Measurements from ENCODE around the gene CARD19. TPM values are rescaled to one million over a fixed set of nuclear protein-coding genes. Genes with fewer than 3 reads are reported as not detected.
A peak's percentile ranks its signal among the peaks of the same experiment; 100 is the strongest.
"Not testable (repeated sequence)": the region's sequence is repeated elsewhere in the genome, so short reads cannot be mapped to it uniquely, and the experiment has no call there.

The CARD19 gene
- total RNA-seq, 1 experiment from 2014 or later, result 36.6 TPM

- Mint-ChIP-seq H3K27ac (ENCODE audit: low read depth, unreplicated experiment) (no peak overlapping the region), H3K27me3 (ENCODE audit: insufficient read depth, unreplicated experiment) (no peaks in the 10 kb centered on the region), H3K36me3 (ENCODE audit: insufficient read depth, unreplicated experiment) (peaks cover 29% of the 10 kb centered on the region), H3K4me1 (ENCODE audit: insufficient read depth, unreplicated experiment) (peaks cover 37% of the 10 kb centered on the region), H3K9me3 (ENCODE audit: unreplicated experiment) (no peaks in the 10 kb centered on the region), H3K4me3 (ENCODE audit: unreplicated experiment) (no peak overlapping the region)
- POLR2A ChIA-PET, result interaction anchor here (0.7 to 1.8 kb wide), 3 partner anchors 18 to 130 kb away, joined by 3 to 7 read pairs (median 3); partner anchors contain the start of gene NINJ1
- no peak for DNase-seq (ENCODE audit: unreplicated experiment)
- CTCF ChIA-PET, result interaction anchor here (0.7 to 1.0 kb wide), 3 partner anchors 11 to 18 kb away, joined by 3 read pairs; partner anchors contain the start of gene NINJ1
- no peak for TF ChIP-seq CTCF (IDR thresholded peaks at IDR 0.05; ENCODE audit: unreplicated experiment)
- intact Hi-C loops (cut with micrococcal nuclease), result no loop called here
- BruUV-seq (replicated peaks), result no TSS peak
Observed at GRCh38 chr9:93115486-93116071, 19.6 kb downstream of the CARD19 start.

DNA sequence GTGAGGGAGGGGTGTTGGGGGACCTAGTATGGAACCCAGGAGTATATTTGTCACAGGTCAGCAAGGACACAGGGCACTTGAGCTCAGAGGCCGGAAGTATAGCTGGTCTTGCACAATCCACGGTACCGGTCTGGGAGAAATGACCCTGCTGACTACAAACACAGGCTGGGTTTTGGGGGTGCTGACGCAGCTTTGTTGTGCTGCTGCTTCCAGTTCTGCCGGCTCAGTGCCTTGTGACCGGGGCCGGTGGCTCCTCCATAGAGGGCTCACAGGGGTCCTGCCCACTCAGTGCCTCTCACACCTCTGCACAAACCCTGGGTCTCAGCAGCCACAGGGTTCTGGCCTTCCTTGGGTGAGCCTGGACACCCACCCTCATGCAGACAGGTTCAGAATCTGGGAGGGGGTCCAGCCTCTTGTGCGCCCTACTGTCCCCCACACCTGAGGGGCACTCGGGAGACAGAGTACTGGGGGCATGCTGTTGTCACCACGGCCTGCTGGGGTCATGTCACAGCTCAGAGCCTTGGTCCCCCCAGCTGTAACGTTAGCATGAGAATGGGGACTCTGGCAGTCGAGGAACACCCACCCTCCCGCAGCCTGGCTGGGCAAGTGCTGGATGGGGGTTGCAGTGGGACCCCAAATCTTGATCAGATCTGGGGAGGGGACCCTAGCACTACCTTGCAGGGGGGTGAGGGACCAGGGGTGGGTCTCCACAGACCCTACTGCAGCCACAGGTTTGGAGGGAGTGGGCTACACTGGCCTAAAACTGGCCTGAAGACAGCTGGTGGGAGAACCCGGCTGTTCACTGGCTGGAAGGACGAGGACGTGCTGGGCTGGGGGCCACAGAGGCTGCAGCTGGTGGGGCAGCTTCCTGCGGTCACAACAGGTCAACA is 20.3 kb downstream of the CARD19 start:
- H3K9me3 Mint-ChIP-seq (ENCODE audit: unreplicated experiment), result no peaks in the 10 kb centered on the region
- no TSS peak for BruUV-seq (replicated peaks)
- DNase-seq (ENCODE audit: unreplicated experiment), result peak; percentile 73
- H3K36me3 Mint-ChIP-seq (ENCODE audit: insufficient read depth, unreplicated experiment), result peaks cover 24% of the 10 kb centered on the region
- POLR2A ChIA-PET, result interaction anchor here (0.7 to 1.8 kb wide), 4 partner anchors 17 to 338 kb away, joined by 3 to 7 read pairs (median 3); partner anchors contain the start of gene NINJ1
- TF ChIP-seq CTCF (IDR thresholded peaks at IDR 0.05; ENCODE audit: unreplicated experiment), result no peak
- intact Hi-C loops (cut with micrococcal nuclease), result no loop called here
- H3K4me1 Mint-ChIP-seq (ENCODE audit: insufficient read depth, unreplicated experiment), result peaks cover 32% of the 10 kb centered on the region
- H3K27me3 Mint-ChIP-seq (ENCODE audit: insufficient read depth, unreplicated experiment), result no peaks in the 10 kb centered on the region
- CTCF ChIA-PET, result interaction anchor here (0.7 to 1.0 kb wide), 2 partner anchors 12 to 18 kb away, joined by 3 read pairs; partner anchors contain the start of gene NINJ1
- no peak overlapping the region for H3K4me3 Mint-ChIP-seq (ENCODE audit: unreplicated experiment)
- H3K27ac Mint-ChIP-seq (ENCODE audit: low read depth, unreplicated experiment), result no peak overlapping the region

- BruUV-seq (replicated peaks); H3K27me3 Mint-ChIP-seq (ENCODE audit: insufficient read depth, unreplicated experiment); DNase-seq (ENCODE audit: unreplicated experiment); H3K27ac Mint-ChIP-seq (ENCODE audit: low read depth, unreplicated experiment); H3K9me3 Mint-ChIP-seq (ENCODE audit: unreplicated experiment); intact Hi-C loops (cut with micrococcal nuclease); H3K4me3 Mint-ChIP-seq (ENCODE audit: unreplicated experiment): not testable (repeated sequence)
- peaks cover 22% of the 10 kb centered on the region for H3K4me1 Mint-ChIP-seq (ENCODE audit: insufficient read depth, unreplicated experiment)
- CTCF ChIA-PET, result interaction anchor here (3.7 kb wide), 1 partner anchor 9 kb away, joined by 26 read pairs; no protein-coding TSS in a partner anchor
- POLR2A ChIA-PET, result interaction anchor here (3.7 kb wide), 1 partner anchor 16 kb away, joined by 49 read pairs; the partner anchor contains the start of gene NINJ1
- peaks cover 30% of the 10 kb centered on the region for H3K36me3 Mint-ChIP-seq (ENCODE audit: insufficient read depth, unreplicated experiment)
Observed at GRCh38 chr9:93117521-93117920, 21.5 kb downstream of the CARD19 start.

DNA sequence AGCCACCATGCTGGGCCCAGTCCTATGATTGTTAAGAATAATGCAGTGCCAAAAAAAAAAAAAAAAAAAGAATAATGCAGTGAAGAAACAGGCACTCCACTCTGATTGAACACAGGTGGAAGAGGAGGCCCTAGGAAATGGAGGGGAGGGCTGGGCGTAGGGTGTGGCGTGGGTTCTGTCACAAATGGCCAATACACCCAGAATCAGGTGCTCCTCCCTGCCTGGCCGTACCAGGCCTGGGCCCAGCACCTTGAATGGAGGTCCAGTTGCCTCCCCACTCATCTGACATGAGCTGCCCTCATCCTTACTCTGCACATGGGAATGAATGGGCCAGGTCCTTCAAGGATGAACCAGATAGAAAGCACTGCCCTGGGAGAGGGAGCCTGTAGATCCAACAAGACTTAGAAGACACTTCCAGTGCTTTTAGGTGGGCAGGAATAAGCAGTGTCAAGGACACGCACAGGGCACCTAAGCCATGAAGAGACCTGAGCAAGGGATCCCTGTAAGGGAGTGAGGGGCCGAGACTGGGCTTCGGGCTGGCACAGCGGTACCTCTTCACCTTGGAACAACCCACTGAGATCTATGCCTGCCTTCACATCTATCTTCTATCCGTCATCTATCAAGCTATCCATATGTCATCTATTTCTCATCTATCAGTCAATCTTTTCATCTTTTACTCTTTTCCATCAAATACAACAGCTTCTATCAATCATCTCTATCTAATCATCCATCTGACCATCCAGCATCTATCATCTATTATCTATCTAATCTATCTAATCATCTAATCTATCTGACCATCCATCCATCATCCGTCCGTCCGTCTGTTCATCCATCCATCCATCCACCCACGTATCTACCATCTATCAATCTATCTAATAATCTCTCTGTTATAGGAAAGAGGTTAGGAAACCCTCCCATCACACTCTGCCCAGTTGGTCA is 22.2 kb downstream of the CARD19 start:
- intact Hi-C loops (cut with micrococcal nuclease), result no loop called here
- POLR2A ChIA-PET, result interaction anchor here (0.6 to 3.7 kb wide), 5 partner anchors 10 to 260 kb away, joined by 3 to 49 read pairs (median 9); partner anchors contain the start of genes CARD19 and NINJ1
- Mint-ChIP-seq H3K36me3 (ENCODE audit: insufficient read depth, unreplicated experiment) (peaks cover 36% of the 10 kb centered on the region), H3K27ac (ENCODE audit: low read depth, unreplicated experiment) (no peak overlapping the region), H3K9me3 (ENCODE audit: unreplicated experiment) (no peaks in the 10 kb centered on the region), H3K4me1 (ENCODE audit: insufficient read depth, unreplicated experiment) (peaks cover 22% of the 10 kb centered on the region), H3K27me3 (ENCODE audit: insufficient read depth, unreplicated experiment) (no peaks in the 10 kb centered on the region), H3K4me3 (ENCODE audit: unreplicated experiment) (no peak overlapping the region)
- no peak for DNase-seq (ENCODE audit: unreplicated experiment)
- CTCF ChIA-PET, result interaction anchor here (0.7 to 3.7 kb wide), 3 partner anchors 10 to 20 kb away, joined by 3 to 26 read pairs (median 3); no protein-coding TSS in a partner anchor
- no TSS peak for BruUV-seq (replicated peaks)
- no peak for TF ChIP-seq CTCF (IDR thresholded peaks at IDR 0.05; ENCODE audit: unreplicated experiment)
